GM23248 (cell line): ENCODE measurements around the gene CAMTA1. TPM values are rescaled to one million over a fixed set of nuclear protein-coding genes. Genes with fewer than 3 reads are reported as not detected.

Experiments
- DNase-seq: peaks from one replicate; pipeline ENCODE4 v3.0.0-alpha.2; 2015
- H2AFZ ChIP-seq: fragments of 200-600 bp; sonication (generic); 2 replicates; pipeline ENCODE4 v1.6.1; 2016; ENCODE audit warnings: antibody characterized with exemption
- H3F3A ChIP-seq: fragments of 200-600 bp; sonication (generic); 2 replicates; pipeline ENCODE4 v1.6.1; 2016; ENCODE audit warnings: mild to moderate bottlenecking, antibody characterized with exemption, mixed run types; ENCODE audit not compliant: insufficient read depth
- H3K27ac ChIP-seq: fragments of 200-600 bp; sonication (generic); 2 replicates; pipeline ENCODE4 v1.5.1; 2016; ENCODE audit warnings: mild to moderate bottlenecking
- H3K27me3 ChIP-seq: fragments of 200-600 bp; sonication (generic); replicated peaks from 2 replicates; pipeline ENCODE4 v1.6.1; 2016; ENCODE audit warnings: mild to moderate bottlenecking; ENCODE audit not compliant: insufficient read depth
- H3K36me3 ChIP-seq: fragments of 200-600 bp; sonication (generic); 2 replicates; pipeline ENCODE4 v1.6.1; 2016; ENCODE audit warnings: low read depth, mild to moderate bottlenecking
- H3K4me1 ChIP-seq: fragments of 200-600 bp; sonication (generic); 2 replicates; pipeline ENCODE4 v1.6.1; 2016; ENCODE audit warnings: mild to moderate bottlenecking; ENCODE audit not compliant: insufficient read depth
- H3K4me2 ChIP-seq: fragments of 200-600 bp; sonication (generic); one replicate; pipeline ENCODE4 v1.6.1; 2016; ENCODE audit warnings: mild to moderate bottlenecking; ENCODE audit not compliant: unreplicated experiment
- H3K4me3 ChIP-seq: fragments of 200-600 bp; sonication (generic); 2 replicates; pipeline ENCODE4 v1.5.1; 2016; ENCODE audit warnings: mild to moderate bottlenecking
- H3K79me2 ChIP-seq: fragments of 200-600 bp; sonication (generic); 2 replicates; pipeline ENCODE4 v1.6.1; 2016; ENCODE audit warnings: mild to moderate bottlenecking; ENCODE audit not compliant: insufficient read depth
- H3K9ac ChIP-seq: fragments of 200-600 bp; sonication (generic); 2 replicates; pipeline ENCODE4 v1.6.1; 2016; ENCODE audit warnings: mild to moderate bottlenecking
- H3K9me2 ChIP-seq: fragments of 200-600 bp; sonication (generic); 2 replicates; pipeline ENCODE4 v1.6.1; 2016; ENCODE audit warnings: mixed run types, mild to moderate bottlenecking, moderate library complexity; ENCODE audit not compliant: insufficient read depth
- H3K9me3 ChIP-seq: fragments of 200-600 bp; sonication (generic); one replicate; pipeline ENCODE4 v1.6.1; 2017; ENCODE audit warnings: low read depth
- H4K20me1 ChIP-seq: fragments of 200-600 bp; sonication (generic); 2 replicates; pipeline ENCODE4 v1.6.0; 2016; ENCODE audit not compliant: insufficient read depth
- EZH2 ChIP-seq: fragments of 200-600 bp; sonication (generic); IDR thresholded peaks from 2 replicates; pipeline ENCODE4 v1.6.1; 2018; ENCODE audit warnings: antibody characterized with exemption, mild to moderate bottlenecking; ENCODE audit not compliant: insufficient read depth, poor library complexity, severe bottlenecking
- EZH2phosphoT487 ChIP-seq: fragments of 200-600 bp; sonication (generic); IDR thresholded peaks from 2 replicates; pipeline ENCODE4 v1.6.1; 2018; ENCODE audit warnings: antibody characterized with exemption, moderate library complexity, mild to moderate bottlenecking, low read depth; ENCODE audit not compliant: insufficient read depth
- WGBS, 2 experiments: methylation state at CpG; one replicate each; pipeline ENCODE4 v1.1.6; 2015 to 2017; ENCODE audit warnings: low lambda C conversion rate in 2 of 2, low coverage in 1 of 2; ENCODE audit errors: missing lambda C conversion rate in 2 of 2; 5-methylcytosine and 5-hydroxymethylcytosine counted together
- in situ Hi-C: fragments of 300-500 bp; cut with MboI; formaldehyde crosslinking; loops from 2 replicates; pipeline ENCODE4 v1.15.0; 2020
- polyA plus RNA-seq: library from polyadenylated mRNA; unstranded; fragments of >200 nt; fragmentation: Nextera tagmentation; extraction: Ambion mirVana; gene quantifications from 2 replicates; pipeline ENCODE4 v1.2.1, GENCODE V29; 2016
- total RNA-seq: library from RNA; depleted of rRNA; stranded (reverse); fragments of >200 nt; shearing (Covaris generic); gene quantifications from 2 replicates; pipeline ENCODE4 v1.2.3, GENCODE V29; 2014

The CAMTA1 gene
- total and polyA plus RNA-seq, 2 experiments from 2014 or later = 50.1 to 165 TPM

DNA sequence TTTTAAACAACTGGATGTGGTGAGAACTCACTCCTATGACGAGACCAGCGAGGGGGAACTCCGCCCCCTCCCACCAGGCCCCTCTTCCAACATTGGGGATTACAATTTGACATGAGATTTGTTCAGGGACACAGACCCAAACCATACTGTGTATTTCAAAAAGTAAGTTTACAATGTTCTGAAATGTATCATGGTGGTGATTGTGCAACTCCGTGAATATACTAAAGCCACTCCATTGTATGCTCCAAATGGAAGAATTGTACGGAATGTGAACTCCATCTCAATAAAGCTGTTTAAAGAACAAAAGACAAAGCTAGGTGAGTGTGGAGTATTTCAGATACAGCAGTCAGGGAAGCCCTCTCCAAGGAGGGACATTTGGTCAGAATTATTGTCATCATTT lies 553.8 kb downstream of the CAMTA1 start:
- H3K27ac ChIP-seq = no peak overlapping the region
- no peak overlapping the region for H3K4me3 ChIP-seq
- no peaks in the 10 kb centered on the region for H4K20me1 ChIP-seq
- peaks cover 5% of the 10 kb centered on the region; the same call in 1 of the 2 replicates for H3F3A ChIP-seq
- no peak overlapping the region for H2AFZ ChIP-seq
- no peaks in the 10 kb centered on the region for H3K79me2 ChIP-seq
- TF ChIP-seq EZH2 (no peak), EZH2phosphoT487 (no peak)
- DNase-seq = no peak
- H3K9me3 ChIP-seq = no peaks in the 10 kb centered on the region
- H3K9ac ChIP-seq = no peak overlapping the region
- 87 to 91% methylated on average over 5 of the region's 5 CpGs for WGBS, 2 experiments
- no peaks in the 10 kb centered on the region for H3K9me2 ChIP-seq
- in situ Hi-C loops = no loop called here
- H3K27me3 ChIP-seq = no peaks in the 10 kb centered on the region
- H3K36me3 ChIP-seq = no peaks in the 10 kb centered on the region
- H3K4me1 ChIP-seq = 0 out of 2 replicates have a peak, but pooled peaks cover 12% of the 10 kb centered on the region
- no peak overlapping the region for H3K4me2 ChIP-seq

DNA sequence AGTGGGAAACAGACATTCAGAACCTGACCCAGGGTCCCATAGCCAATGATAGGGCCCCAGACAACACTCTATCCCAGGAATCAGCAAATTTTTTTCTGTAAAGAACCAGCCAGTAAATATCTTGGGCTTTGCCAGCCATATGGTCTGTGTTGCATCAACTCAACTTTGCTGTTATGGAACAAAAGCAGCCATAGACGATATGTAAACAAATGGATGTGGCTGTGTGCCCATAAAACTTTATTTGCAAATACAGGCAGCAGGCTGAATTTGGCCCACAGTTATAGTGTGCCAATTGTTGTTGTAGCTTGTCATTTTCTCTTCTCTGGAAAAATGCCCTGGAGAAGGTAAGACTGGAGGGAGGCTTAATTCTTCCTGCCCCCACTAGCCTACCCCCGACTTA lies 554.7 kb downstream of the CAMTA1 start:
- no peak for DNase-seq
- H4K20me1 ChIP-seq = no peaks in the 10 kb centered on the region
- H3K9me3 ChIP-seq = no peaks in the 10 kb centered on the region
- no peaks in the 10 kb centered on the region; the same call in 1 of the 2 replicates for H3F3A ChIP-seq
- H3K4me2 ChIP-seq = no peak overlapping the region
- H3K36me3 ChIP-seq = no peaks in the 10 kb centered on the region
- H3K9me2 ChIP-seq = no peaks in the 10 kb centered on the region
- H3K4me1 ChIP-seq = 0 out of 2 replicates have a peak, but pooled peaks cover 3% of the 10 kb centered on the region
- H3K9ac ChIP-seq = no peak overlapping the region
- H3K4me3 ChIP-seq = no peak overlapping the region
- no peaks in the 10 kb centered on the region for H3K79me2 ChIP-seq
- TF ChIP-seq EZH2 (no peak), EZH2phosphoT487 (no peak)
- no peak overlapping the region for H2AFZ ChIP-seq
- 69% methylated on average over 2 of the region's 2 CpGs for WGBS, 2 experiments
- in situ Hi-C loops = no loop called here
- H3K27ac ChIP-seq = no peak overlapping the region
- H3K27me3 ChIP-seq = no peaks in the 10 kb centered on the region

DNA sequence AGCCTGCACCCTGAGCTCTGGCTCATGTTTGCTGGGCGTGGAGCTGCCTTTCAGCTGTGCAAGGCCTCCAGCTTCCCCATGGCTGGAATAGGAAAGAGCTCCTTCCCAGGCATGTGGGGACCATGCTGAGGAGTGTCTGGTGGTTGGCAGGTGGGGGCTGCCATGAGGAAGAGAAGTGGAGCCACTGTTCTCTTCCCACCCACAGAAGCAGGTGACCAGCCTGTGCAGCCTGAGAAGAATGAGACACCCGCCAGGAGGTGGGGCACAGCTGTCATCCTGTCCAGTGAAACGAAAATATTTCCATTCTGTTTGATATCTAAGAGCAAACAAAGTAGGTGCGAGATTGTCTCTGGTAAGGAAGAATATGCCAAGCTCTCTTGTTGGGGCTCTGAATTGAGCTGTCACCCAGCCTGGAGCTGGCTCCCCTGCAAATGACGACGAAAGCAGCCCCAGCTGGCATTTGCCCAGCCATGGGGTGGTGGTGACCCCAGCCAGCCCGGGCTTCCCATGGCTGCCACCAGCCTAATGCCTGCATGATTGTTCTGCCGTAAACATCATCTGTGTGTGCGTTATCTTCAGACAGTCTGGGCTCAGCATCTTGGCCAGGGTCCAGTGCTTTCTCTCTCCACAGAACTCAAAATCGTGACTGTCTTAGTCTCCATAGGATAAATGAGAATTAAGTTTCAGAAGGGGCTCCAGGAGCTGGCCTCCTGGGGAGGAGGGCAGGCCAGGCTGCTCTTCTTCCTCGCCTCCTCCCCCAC lies 556.1 kb downstream of the CAMTA1 start:
- 44 to 48% methylated on average over 11 of the region's 11 CpGs for WGBS, 2 experiments
- Histone ChIP-seq H3K4me1 (no peaks in the 10 kb centered on the region), H3K9ac (no peak overlapping the region), H3K9me3 (no peaks in the 10 kb centered on the region), H3F3A (no peaks in the 10 kb centered on the region), H3K79me2 (no peaks in the 10 kb centered on the region), H3K36me3 (no peaks in the 10 kb centered on the region), H3K27me3 (no peaks in the 10 kb centered on the region), H3K27ac (no peak overlapping the region), H3K4me2 (no peak overlapping the region), H2AFZ (no peak overlapping the region), H3K4me3 (no peak overlapping the region), H3K9me2 (no peaks in the 10 kb centered on the region), H4K20me1 (no peaks in the 10 kb centered on the region)
- DNase-seq = peak; percentile 18
- TF ChIP-seq EZH2 (no peak), EZH2phosphoT487 (no peak)
- in situ Hi-C loops = no loop called here

DNA sequence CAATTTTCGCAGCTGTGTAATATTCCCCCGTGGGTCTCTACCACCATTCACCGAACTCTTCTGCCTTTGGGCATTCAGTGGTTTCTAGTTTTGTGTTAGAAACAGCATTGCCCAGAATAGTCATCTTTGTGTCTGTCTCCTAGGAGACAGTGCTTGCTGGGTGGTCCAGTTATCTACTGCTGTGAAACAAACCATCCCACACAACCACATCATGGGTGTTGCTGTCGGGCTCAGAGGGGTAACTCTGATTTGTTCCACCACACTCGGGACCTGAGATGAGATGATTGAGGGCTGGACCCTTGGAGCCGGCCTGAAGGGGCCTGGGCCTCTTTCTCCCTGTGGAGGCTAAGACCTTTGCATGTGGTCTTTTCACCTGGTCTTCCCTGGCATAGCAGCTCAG lies 558.6 kb downstream of the CAMTA1 start:
- DNase-seq = no peak
- Histone ChIP-seq H3K79me2 (no peaks in the 10 kb centered on the region), H3K4me1 (no peaks in the 10 kb centered on the region), H3K4me2 (no peak overlapping the region), H2AFZ (no peak overlapping the region), H3K4me3 (no peak overlapping the region), H3K9ac (no peak overlapping the region), H3K36me3 (no peaks in the 10 kb centered on the region), H3K27me3 (no peaks in the 10 kb centered on the region), H3K9me2 (no peaks in the 10 kb centered on the region), H3K9me3 (no peaks in the 10 kb centered on the region), H3K27ac (no peak overlapping the region), H3F3A (no peaks in the 10 kb centered on the region), H4K20me1 (no peaks in the 10 kb centered on the region)
- TF ChIP-seq EZH2phosphoT487 (no peak), EZH2 (no peak)
- in situ Hi-C loops = no loop called here
- WGBS, 2 experiments = 69 to 80% methylated on average over 6 of the region's 6 CpGs

DNA sequence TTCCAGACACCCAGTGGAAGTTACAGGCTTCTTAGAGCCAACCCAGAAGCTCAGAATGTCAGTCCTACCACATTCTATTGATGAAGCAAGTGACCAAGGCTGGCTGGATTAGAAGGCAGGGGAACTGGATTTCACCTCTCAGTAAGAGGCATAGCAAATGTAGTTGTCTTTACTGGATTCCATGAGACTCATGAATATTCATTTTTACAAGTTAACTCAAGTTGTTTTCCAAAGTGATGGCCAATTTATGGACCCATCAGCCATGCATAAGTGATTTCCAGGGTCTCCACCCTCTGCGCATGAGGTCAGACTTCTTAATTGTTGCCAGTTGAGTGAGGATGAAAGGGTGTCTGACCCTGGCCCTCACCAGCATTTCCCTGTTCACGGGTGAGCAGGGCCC lies 559.0 kb downstream of the CAMTA1 start:
- H3K9ac ChIP-seq = no peak overlapping the region
- H3K36me3 ChIP-seq = no peaks in the 10 kb centered on the region
- in situ Hi-C loops = no loop called here
- H3K4me3 ChIP-seq = no peak overlapping the region
- H3K79me2 ChIP-seq = no peaks in the 10 kb centered on the region
- H2AFZ ChIP-seq = no peak overlapping the region
- H3K27me3 ChIP-seq = no peaks in the 10 kb centered on the region
- no peak overlapping the region for H3K4me2 ChIP-seq
- no peak overlapping the region for H3K27ac ChIP-seq
- H3K4me1 ChIP-seq = no peaks in the 10 kb centered on the region
- 50% methylated on average over 2 of the region's 2 CpGs for WGBS, 2 experiments
- TF ChIP-seq EZH2phosphoT487 = no peak
- no peak for TF ChIP-seq EZH2
- no peaks in the 10 kb centered on the region for H3F3A ChIP-seq
- H4K20me1 ChIP-seq = no peaks in the 10 kb centered on the region
- no peak for DNase-seq
- H3K9me2 ChIP-seq = no peaks in the 10 kb centered on the region
- no peaks in the 10 kb centered on the region for H3K9me3 ChIP-seq
